Measurements from ENCODE around the gene ZDHHC13. TPM values are rescaled to one million over a fixed set of nuclear protein-coding genes. Genes with fewer than 3 reads are reported as not detected.

The ZDHHC13 gene
- polyA plus RNA-seq, 1 of the 3 experiments (the other 2 are of a cell fraction), result 8.2 TPM

DNA sequence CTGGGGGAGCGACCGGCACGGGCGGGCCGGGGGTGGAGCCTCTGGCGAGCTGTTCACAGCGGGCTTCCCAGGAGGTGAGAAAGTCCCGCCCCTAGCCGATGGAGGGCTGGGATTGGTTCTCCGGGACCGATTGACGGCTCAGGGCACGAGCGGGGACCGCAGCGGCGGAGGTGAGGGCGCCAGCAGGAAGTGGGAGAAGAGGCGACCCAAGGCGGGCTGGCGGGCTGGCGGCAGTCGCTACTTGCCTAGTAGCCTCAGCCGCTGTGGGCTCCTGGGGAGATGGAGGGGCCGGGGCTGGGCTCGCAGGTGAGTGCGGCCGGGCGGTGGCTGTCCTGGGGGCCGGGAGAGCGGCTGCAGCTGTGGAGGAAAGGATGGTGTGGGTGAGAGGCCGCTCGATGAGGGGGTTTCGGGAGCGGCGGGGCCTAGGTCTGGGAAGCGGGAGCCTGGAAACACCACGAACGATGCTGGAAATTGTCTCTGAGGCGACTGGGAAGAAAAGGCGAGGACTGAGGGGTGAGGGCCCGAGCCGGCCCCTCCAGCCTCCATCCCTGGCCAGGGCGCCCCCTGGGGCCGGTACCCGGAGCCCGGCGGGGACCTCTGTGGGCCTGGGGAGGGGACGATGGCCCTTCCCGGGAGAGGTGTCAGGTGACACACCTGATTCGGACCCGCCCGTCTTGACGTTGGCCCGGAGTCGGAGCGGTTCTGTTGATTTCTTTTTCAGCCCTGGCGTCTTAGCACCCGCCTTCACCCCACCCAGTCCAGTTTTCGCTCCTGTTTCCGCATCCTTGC is at the start of gene ZDHHC13 (continued):
- TF ChIP-seq, protein P1, sequence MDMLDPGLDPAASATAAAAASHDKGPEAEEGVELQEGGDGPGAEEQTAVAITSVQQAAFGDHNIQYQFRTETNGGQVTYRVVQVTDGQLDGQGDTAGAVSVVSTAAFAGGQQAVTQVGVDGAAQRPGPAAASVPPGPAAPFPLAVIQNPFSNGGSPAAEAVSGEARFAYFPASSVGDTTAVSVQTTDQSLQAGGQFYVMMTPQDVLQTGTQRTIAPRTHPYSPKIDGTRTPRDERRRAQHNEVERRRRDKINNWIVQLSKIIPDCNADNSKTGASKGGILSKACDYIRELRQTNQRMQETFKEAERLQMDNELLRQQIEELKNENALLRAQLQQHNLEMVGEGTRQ (IDR thresholded peaks at IDR 0.05; ENCODE audit: borderline replicate concordance, low read depth, low read length), result no peak
- TF ChIP-seq ELF1 (IDR thresholded peaks at IDR 0.05), result peak; percentile 84
- TF ChIP-seq SMC3 (IDR thresholded peaks at IDR 0.05; ENCODE audit: low read depth, low read length), result no peak
- TF ChIP-seq RXRA (IDR thresholded peaks at IDR 0.05; ENCODE audit: borderline replicate concordance, low read depth), result no peak
- peak; percentile 54; the same call in 1 of the 2 replicates for TF ChIP-seq POLR2AphosphoS5 (IDR thresholded peaks at IDR 0.05; ENCODE audit: low read depth, low read length)
- TF ChIP-seq GATA2 (CRISPR knock-in tag; IDR thresholded peaks at IDR 0.05), result no peak
- TF ChIP-seq MXI1 (IDR thresholded peaks at IDR 0.05; ENCODE audit: low read depth, low read length), result peak; percentile 47
- TF ChIP-seq NFIC (IDR thresholded peaks at IDR 0.05; ENCODE audit: borderline replicate concordance), result no peak
- TF ChIP-seq RFX5 (IDR thresholded peaks at IDR 0.05; ENCODE audit: low read length), result no peak
- TF ChIP-seq, protein P2, sequence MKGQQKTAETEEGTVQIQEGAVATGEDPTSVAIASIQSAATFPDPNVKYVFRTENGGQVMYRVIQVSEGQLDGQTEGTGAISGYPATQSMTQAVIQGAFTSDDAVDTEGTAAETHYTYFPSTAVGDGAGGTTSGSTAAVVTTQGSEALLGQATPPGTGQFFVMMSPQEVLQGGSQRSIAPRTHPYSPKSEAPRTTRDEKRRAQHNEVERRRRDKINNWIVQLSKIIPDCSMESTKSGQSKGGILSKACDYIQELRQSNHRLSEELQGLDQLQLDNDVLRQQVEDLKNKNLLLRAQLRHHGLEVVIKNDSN (IDR thresholded peaks at IDR 0.05; ENCODE audit: borderline replicate concordance, low read depth), result peak; percentile 19; the same call in 1 of the 2 replicates
- TF ChIP-seq GABPA (IDR thresholded peaks at IDR 0.05; ENCODE audit: low read depth), result peak; percentile 54; the same call in 1 of the 2 replicates
- no peak for TF ChIP-seq JUND (IDR thresholded peaks at IDR 0.05)
- TF ChIP-seq YY1 (IDR thresholded peaks at IDR 0.05; ENCODE audit: low read depth), result no peak
- TF ChIP-seq TEAD4 (IDR thresholded peaks at IDR 0.05; ENCODE audit: borderline replicate concordance, insufficient read depth), result no peak

DNA sequence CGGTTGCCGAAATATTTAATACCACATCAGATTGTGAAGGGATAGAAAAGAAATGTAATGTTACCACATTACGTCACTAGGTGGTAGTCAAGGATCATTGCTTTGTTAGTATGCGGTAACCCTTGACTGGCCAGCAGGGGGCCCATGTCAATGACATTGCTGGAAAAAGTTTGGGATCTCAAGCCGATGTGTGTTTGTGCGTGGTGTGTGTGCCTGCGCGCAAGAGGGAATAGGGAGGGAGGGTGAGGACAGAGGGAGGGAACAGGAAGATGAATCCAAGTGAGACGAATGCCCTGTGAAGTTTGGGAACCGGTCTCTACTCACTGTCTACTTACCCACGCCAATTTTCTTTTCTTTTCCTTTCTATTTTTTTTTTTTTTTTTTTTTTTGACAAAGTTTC is 45.7 kb upstream of the ZDHHC13 start:
- Histone ChIP-seq H3K27ac (ENCODE audit: low read depth in 2 of 2, low read length in 1 of 2) (no peak overlapping the region), H2AFZ (ENCODE audit: low read depth) (peak overlapping the region; percentile 10; the same call in 1 of the 2 replicates), H3K9ac (no peak overlapping the region), H3K9me3 (no peaks in the 10 kb centered on the region), H3K79me2 (ENCODE audit: insufficient read depth) (no peaks in the 10 kb centered on the region), H3K9me2 (no peaks in the 10 kb centered on the region), H3K4me1 (ENCODE audit: control insufficient read depth in 1 of 2, insufficient read depth in 2 of 2, low read depth in 1 of 2, low read length in 1 of 2) (peaks cover 0 to 2% of the 10 kb centered on the region in 2 experiments; a peak in 1 of 4 replicates), H3K4me2 (peak overlapping the region; percentile 58), H3K27me3 (ENCODE audit: insufficient read depth) (no peaks in the 10 kb centered on the region), H3K36me3 (replicated peaks in 1 of 2; ENCODE audit: control insufficient read depth in 1 of 2, insufficient read depth in 2 of 2, low read length in 1 of 2) (no peaks in the 10 kb centered on the region), H3F3A (replicated peaks; ENCODE audit: insufficient read depth) (no peaks in the 10 kb centered on the region), H4K20me1 (ENCODE audit: insufficient read depth) (no peaks in the 10 kb centered on the region), H3K4me3 (ENCODE audit: low read depth in 2 of 2, low read length in 1 of 2) (peak overlapping the region; percentile 27 to 30; a peak in 3 of 4 replicates)
- peak; percentile 81 for DNase-seq
- POLR2A ChIA-PET, result no interaction called here
- CTCF ChIA-PET, result interaction anchor here (0.6 to 13.3 kb wide), 98 partner anchors 10 to 915 kb away, joined by 3 to 328 read pairs (median 4); partner anchors contain the start of gene MRGPRX2
- under 1% methylated on average over 11 of the region's 11 CpGs for WGBS (ENCODE audit: low lambda C conversion rate)
- TF ChIP-seq FOXJ3 (CRISPR knock-in tag; IDR thresholded peaks at IDR 0.05), result no peak
- TF ChIP-seq ELF1 (IDR thresholded peaks at IDR 0.05), result no peak
- TF ChIP-seq RAD21 (IDR thresholded peaks at IDR 0.05; ENCODE audit: low read length), result peak; percentile 93
- TF ChIP-seq EP300 (IDR thresholded peaks at IDR 0.05; ENCODE audit: borderline replicate concordance in 1 of 2, low read depth in 1 of 2, low read length in 1 of 2), result no peak
- TF ChIP-seq, protein P3, sequence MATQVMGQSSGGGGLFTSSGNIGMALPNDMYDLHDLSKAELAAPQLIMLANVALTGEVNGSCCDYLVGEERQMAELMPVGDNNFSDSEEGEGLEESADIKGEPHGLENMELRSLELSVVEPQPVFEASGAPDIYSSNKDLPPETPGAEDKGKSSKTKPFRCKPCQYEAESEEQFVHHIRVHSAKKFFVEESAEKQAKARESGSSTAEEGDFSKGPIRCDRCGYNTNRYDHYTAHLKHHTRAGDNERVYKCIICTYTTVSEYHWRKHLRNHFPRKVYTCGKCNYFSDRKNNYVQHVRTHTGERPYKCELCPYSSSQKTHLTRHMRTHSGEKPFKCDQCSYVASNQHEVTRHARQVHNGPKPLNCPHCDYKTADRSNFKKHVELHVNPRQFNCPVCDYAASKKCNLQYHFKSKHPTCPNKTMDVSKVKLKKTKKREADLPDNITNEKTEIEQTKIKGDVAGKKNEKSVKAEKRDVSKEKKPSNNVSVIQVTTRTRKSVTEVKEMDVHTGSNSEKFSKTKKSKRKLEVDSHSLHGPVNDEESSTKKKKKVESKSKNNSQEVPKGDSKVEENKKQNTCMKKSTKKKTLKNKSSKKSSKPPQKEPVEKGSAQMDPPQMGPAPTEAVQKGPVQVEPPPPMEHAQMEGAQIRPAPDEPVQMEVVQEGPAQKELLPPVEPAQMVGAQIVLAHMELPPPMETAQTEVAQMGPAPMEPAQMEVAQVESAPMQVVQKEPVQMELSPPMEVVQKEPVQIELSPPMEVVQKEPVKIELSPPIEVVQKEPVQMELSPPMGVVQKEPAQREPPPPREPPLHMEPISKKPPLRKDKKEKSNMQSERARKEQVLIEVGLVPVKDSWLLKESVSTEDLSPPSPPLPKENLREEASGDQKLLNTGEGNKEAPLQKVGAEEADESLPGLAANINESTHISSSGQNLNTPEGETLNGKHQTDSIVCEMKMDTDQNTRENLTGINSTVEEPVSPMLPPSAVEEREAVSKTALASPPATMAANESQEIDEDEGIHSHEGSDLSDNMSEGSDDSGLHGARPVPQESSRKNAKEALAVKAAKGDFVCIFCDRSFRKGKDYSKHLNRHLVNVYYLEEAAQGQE (IDR thresholded peaks at IDR 0.05; ENCODE audit: low read depth, low read length), result no peak
- TF ChIP-seq, protein P4, sequence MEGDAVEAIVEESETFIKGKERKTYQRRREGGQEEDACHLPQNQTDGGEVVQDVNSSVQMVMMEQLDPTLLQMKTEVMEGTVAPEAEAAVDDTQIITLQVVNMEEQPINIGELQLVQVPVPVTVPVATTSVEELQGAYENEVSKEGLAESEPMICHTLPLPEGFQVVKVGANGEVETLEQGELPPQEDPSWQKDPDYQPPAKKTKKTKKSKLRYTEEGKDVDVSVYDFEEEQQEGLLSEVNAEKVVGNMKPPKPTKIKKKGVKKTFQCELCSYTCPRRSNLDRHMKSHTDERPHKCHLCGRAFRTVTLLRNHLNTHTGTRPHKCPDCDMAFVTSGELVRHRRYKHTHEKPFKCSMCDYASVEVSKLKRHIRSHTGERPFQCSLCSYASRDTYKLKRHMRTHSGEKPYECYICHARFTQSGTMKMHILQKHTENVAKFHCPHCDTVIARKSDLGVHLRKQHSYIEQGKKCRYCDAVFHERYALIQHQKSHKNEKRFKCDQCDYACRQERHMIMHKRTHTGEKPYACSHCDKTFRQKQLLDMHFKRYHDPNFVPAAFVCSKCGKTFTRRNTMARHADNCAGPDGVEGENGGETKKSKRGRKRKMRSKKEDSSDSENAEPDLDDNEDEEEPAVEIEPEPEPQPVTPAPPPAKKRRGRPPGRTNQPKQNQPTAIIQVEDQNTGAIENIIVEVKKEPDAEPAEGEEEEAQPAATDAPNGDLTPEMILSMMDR (IDR thresholded peaks at IDR 0.05), result peak; percentile 99
- TF ChIP-seq MXI1 (IDR thresholded peaks at IDR 0.05; ENCODE audit: low read depth, low read length), result peak; percentile 47; the same call in 1 of the 2 replicates
- TF ChIP-seq, protein P1 (IDR thresholded peaks at IDR 0.05; ENCODE audit: borderline replicate concordance, low read depth, low read length), result no peak
- TF ChIP-seq, protein P5, sequence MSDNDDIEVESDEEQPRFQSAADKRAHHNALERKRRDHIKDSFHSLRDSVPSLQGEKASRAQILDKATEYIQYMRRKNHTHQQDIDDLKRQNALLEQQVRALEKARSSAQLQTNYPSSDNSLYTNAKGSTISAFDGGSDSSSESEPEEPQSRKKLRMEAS (IDR thresholded peaks at IDR 0.05; ENCODE audit: low read depth), result peak; percentile 37; the same call in 1 of the 2 replicates
- no peak for TF ChIP-seq SIN3A (IDR thresholded peaks at IDR 0.05; ENCODE audit: borderline replicate concordance, low read depth, low read length)
- TF ChIP-seq RFX5 (IDR thresholded peaks at IDR 0.05; ENCODE audit: low read length), result 0 out of 2 replicates have a peak, but pooled peaks have one; percentile 21
- TF ChIP-seq SMC3 (IDR thresholded peaks at IDR 0.05; ENCODE audit: low read depth, low read length), result peak; percentile 90
- TF ChIP-seq TAF1 (IDR thresholded peaks at IDR 0.05; ENCODE audit: borderline replicate concordance, low read depth, low read length), result no peak
